B cell (primary cell): ENCODE results near the gene NLGN1.

Experiments
- EZH2 ChIP-seq: IDR thresholded peaks from 2 replicates; pipeline ENCODE4 v1.6.1; 2012; ENCODE audit warnings: borderline replicate concordance, low read depth, mild to moderate bottlenecking, moderate library complexity, low read length; ENCODE audit not compliant: insufficient read depth, poor library complexity, severe bottlenecking
- TF ChIP-seq, protein P1 (sequence below): fragments of 200-600 bp; IDR thresholded peaks from one replicate; pipeline ENCODE4 v1.8.0; 2022; ENCODE audit warnings: antibody characterized with exemption, mild to moderate bottlenecking

DNA sequence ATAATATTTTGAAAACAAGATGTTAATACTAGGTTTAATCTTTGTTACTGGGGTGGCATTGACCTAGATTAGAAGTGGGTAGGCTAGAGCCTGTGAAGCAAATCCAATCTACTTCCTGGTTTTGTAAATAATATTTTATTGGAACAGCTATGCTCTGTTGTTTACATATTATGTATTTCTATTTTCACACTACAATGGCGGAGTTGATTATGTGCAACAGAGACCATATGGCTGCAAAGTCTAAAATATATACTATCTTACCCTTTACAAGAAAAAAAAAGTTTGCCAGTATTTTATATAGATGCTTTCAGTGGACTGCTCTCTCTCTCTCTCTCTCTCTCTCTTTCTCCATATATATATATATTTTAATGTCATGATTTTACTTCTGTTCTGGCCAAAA lies 244.2 kb downstream of the NLGN1 start:
- TF ChIP-seq, protein P1, sequence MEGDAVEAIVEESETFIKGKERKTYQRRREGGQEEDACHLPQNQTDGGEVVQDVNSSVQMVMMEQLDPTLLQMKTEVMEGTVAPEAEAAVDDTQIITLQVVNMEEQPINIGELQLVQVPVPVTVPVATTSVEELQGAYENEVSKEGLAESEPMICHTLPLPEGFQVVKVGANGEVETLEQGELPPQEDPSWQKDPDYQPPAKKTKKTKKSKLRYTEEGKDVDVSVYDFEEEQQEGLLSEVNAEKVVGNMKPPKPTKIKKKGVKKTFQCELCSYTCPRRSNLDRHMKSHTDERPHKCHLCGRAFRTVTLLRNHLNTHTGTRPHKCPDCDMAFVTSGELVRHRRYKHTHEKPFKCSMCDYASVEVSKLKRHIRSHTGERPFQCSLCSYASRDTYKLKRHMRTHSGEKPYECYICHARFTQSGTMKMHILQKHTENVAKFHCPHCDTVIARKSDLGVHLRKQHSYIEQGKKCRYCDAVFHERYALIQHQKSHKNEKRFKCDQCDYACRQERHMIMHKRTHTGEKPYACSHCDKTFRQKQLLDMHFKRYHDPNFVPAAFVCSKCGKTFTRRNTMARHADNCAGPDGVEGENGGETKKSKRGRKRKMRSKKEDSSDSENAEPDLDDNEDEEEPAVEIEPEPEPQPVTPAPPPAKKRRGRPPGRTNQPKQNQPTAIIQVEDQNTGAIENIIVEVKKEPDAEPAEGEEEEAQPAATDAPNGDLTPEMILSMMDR, result no peak
- no peak for TF ChIP-seq EZH2
